ENCODE results near the gene PRIMA1.

PRIMA1 gene

DNA sequence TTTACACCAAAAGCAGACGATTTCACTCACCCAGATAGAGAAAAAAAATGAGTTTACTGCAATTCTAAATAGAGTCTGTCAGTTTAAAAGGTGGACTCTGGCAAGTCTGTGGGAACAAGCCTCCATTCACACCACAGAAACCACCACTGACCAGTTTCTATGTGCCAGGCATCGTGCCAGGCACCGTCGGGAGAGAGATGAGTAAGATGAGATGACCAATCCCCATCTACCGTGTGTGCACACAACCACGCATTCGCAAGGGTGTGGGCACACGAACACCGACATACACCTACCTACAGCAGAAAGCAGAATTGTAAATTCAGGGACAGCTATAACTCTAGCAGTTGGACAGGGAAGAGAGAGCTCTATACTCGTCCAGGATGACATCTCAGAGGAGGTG is 58.3 kb downstream of the PRIMA1 start:
- DNase-seq, result peak in 7 of 14 donors; percentile 8 to 81 (median 37)

DNA sequence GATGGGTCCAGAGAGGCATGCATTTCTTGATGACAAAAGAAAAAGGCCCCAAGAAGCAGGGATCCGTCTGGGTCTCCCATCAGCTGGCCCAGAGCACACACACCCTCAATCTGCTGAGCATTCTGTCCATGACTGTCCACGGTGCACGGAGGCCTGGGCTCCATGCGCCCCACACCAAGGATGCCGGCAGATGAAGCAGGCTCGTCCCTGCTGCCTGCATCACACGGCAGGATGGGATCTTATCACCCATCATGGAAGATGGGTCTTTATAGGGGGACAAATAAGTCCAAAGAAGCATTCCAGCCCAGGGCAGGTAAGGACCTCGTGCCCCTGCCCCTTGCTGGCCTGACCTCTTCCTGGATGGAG is 59.7 kb downstream of the PRIMA1 start:
- DNase-seq, result no peak

DNA sequence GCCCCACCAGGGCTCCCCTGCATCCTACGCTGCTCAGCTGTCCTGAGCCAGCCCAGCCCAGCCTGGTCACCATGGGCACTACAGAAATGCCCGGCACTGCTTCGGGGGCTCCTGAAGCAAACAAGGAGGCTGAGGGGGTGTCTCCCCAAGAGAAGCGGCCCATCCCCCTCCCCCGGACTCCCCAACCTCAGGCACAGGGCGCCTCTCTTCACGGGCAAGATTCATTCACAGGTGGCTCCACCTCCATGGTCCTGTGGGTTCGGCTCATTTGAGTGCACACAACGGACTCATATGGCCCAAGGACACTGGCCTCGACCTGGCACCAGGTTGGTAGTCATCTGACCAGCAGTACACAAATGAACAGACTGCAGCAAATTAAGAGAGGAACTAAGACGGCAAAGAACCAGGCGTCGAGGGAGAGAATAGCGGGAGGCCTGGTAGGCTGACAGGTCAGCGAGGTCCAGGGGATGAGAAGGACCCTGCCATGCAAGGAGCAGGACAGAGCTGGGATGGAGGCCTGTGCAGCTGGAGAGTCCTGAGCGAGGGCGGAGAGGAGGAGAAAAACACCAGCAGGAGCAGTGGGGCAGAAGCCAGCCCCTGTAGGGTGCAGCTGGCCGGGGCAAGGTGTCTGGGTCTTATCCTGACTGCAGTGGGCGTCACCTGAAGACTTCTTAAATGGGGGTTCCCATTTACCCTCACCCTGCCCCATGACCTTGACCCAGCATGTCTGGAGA is 60.2 kb downstream of the PRIMA1 start:
- no peak for DNase-seq

DNA sequence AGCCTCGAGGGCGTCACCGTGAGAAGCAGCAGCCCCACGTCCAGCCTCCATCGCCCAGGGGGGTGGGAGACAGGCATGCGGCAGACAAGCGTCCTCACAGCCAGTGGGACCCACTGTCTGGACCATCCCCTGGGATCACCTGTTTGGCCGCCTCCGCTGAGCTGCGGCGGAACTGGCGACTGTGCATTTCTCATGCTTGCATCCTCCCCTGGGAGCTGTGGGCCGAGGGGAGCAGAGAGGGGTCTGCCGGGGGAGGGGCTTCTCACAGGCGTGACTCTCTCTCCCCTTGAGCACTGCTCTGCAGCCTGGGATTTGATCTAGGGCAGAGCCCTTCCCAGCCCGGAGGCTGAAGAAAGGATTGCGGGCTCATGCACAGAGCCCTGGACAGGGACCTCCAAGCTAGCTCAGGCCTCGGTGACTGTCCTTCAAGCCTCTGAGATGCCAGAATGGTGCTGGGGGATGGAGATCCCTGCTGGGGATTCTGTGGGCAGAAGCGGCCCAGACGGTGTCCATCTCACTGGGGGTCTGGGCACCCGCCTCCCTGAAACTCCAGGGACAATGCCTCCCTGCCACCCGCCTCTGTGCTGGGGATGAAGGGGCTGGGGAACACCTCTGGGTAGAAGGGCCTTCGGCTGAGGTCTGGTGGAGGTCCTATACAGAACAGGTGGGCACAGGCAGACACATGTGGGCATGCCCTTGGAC is 61.1 kb downstream of the PRIMA1 start:
- DNase-seq, result no peak

DNA sequence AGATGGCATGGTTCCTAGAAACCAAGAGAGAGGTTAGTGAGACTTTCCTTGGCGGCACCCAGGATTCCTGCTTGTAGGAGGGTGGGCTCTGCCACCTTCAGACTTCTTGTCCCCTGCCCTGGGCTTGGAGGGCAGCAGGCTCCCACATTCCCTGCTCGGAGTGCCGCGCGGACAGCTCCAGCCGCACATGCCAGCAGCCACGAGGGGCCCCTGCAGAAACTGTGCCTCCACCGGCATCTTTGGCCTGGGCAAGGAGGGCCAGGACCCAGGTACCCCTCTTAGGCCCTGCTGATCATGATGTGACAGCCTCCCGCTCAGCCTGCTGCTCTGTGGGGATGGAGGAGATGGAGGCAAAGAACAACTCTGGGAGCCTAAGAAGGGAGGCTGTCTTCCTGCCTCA is 62.3 kb downstream of the PRIMA1 start:
- no peak for DNase-seq

DNA sequence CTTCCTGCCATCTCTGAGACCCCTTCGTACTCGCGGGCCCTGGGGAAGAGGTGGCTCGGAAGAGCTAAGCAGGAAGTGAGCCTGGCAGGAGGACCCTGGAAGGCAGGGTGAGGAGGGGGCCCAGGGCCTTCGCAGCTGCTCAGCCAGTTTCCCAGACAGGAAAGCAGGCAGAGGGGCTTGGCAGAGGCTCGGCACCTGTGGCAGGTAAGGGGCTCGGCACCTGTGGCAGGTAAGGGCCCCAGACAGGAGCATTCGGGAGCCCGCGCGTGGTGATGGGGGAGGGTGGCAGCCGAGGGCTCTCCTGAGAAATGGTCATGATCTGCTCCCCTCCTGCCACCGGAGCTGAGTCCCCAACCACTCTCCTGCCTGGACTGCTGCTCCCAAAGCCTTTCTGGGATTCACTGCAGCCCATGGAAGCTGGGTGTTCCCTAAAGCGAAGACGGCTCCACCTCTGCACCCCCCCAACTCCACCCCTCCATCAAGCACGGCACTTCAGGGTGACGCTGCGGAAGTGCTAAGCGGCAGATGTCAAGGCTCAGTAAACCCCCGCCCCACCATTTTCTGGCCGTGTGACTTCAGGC is 63.2 kb downstream of the PRIMA1 start:
- no peak for DNase-seq

DNA sequence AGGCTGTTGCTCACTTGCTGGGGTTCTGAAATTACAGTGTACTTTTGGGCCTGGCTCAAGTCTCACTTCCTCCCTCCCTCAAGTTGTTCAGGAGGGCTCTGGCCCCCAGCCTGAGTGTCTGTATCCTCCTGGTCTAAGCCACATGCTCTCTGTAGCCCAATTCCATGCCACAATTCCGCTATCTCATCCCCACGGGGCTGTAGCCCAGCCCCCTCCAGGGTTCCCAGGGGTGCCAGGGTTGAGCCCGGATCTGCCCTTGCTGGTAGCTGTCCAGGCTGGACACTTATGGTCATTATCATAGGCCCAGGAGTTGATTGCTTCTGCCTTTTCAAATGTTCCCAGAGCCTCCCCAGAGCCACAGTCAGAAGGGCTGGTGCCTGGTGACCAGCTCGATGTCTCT is 65.3 kb downstream of the PRIMA1 start:
- no peak for DNase-seq

DNA sequence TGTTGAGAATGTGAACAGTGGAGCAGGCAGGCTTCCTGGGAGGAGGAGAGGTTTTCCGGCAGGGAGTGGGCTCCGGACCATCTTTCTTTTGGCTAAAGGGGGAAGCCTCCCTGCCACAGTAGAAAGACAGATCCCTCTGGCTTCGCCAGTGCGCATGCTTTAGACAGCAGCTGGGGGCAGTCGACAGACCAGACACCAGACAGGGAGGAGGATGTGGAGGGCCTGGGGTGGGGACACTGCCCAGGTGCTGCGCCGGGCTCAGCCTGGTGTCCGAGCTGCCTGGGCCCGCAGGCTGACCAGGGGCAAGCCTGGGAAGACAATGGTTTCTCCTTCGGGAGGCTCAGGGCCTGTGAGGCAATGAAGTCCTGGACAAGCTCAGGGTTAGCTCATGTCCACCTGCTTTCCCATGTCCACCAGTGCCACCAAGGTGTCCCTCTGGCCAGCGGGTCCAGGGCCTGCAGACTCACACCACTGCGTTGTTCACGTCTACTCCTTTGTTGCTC is 67.3 kb downstream of the PRIMA1 start:
- no peak for DNase-seq

DNA sequence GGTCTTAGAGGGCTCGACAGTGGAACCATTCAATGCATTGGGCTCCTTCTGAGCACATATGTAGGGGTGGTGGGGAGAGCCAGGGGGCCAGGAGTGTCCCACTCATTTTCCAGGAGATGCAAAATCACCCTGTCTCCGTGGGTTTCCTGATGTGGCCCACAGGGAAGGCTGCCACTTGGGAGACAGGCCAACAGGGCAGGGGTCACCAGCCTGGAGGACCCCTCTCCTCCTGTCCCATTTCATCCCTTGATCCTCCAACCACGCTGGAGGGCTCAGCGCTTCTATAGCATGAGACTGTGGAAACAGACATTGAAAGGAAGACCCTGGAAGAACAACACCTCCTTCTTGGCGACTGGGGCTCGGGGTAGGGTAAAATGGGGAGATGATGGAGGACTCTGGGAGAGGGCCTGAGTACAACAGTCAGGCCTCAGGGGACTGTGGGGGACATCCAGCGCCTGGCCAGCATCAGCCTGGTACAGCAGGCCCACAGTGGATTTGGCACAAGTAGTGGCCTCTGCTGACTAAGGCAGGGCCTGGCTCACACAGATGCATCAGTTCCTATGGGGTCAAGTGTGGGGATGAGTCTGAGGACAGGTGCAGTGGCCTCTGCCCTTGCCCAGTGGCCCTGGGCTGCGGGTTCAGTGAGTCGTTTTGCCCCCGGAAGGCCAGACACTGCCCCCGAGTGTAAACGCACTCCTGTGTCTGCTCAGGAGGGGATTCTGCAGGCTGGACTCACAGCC is 68.0 kb downstream of the PRIMA1 start:
- no peak for DNase-seq

DNA sequence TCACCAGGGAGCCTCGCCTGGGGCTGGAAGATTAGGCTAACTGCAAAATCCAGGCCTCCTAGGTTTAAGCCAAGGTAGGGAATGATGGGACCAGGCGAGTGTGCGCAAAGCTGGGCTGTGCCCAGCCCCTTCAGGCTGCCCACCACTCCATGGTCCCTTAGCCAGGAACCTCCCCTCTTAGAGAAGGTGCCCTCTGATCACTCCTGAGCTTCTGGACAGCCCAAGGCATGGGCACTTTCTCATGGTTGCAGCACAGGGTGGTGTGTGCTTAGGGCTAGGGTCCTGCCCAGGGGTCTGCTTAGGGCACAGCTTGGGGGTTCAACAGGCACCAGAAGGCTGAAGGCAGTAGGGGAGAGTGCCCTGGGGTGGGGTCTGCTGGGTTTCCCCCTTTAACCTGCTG is 69.0 kb downstream of the PRIMA1 start:
- DNase-seq, result no peak

DNA sequence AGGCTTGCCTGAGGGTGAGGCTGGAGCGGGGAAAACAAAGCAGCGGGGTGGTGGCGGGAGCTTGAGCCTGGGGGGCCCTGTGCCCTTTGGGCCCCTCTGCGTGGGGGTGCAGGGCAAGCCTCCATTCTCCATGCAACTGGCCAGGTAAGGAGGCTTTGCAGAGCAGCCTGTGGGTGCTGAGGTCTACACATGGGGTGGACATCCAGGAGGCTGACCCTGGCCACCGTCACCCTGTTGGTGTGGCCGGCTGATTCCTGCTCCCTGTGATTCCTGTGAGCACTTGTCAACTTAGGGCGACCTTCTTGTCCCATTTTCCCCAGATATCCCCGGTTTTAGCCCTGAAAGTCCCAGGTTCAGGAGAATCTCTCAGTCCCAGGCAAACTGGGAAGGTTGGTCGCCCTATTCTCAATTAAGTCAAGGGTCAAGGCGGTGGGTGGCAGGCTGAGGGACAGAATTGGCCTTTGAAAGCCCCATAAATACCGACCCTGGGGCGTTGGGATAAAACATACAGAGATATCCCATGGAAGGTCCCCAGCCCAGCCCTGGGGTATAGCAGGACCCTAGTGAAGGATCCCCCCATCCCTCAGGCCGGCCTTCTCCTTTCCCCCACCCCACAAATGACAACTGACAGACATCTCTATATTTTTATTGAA is 70.5 kb downstream of the PRIMA1 start:
- DNase-seq, result no peak

DNA sequence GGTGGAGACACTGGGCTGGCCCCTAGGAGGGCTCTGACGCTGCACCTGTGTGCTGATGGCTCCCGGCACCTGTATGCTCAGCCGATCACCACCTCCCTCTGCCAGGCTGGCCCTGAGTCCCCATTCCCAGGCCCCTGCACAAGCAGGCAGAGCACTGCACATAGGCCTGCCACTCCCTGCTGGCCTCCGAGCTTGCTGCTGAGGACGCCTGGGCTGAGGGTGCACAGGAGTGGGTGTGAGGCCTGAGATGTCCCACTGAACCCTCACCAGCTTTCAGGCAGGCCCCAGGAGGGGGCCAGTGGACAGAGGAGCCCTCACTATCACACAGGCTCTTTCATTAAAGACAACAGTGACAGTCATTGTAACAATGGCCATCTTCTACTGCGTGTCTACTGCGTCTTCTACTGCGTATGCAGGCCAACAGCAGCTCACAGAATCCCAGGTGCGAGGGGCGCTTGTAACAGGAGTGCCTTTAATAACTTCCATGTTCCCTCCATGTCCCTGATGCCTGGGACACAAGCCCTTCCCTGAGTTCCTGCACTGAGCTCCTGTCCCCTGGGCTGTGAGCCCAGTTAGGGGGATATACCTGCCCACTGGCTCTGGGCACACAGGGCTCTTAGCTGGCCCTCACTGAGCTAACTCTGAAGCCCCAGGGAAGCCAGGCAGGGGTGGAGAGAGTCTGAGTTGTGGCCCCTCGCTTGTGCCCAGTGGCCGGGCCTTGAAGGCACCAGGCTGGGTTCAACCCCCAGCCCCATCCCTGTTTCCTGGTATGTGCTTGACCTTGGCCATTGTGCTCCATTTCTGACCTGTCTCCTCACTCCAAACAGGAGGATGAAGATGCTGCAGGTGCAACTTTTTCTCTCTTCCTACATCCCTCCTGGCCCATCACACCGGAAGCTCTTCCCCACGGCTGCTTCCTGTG is 71.3 kb downstream of the PRIMA1 start:
- DNase-seq, result peak in 1 of 14 donors; percentile 37

DNA sequence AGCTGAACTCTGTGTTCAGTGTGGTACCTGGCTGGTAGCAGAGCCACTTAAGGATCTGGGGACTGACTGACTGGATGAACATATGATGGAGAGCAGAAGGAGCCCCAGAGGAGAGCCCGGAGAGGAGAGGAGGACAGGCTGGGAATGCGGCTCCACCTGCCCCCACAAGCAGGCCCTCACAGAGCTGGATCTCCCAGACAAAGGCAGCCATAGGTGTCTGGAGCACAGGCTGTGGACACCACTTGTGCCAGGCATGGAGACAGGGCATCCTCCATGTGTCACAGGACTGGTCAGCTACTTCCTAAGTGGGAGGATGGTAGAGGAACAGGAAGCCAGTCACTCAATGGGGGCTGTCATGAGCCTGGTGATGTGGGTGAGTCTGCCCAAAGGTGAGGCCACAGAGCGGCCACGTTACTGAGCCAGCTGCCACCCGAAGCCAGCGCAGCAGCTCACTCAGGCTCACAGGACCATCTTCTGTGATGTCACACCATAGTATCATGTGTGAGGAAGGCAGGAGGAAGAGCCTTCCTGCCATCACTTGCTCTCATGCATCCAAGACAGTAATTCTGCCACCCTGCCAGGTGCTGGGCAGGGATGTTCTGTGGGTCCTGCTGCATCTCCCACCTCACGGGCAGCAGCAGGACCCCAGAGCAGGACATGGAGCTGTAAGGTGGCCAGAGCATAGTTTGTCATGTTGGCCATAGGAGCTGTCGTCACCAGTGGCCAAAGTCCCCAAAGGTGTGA is 72.1 kb downstream of the PRIMA1 start:
- no peak for DNase-seq

DNA sequence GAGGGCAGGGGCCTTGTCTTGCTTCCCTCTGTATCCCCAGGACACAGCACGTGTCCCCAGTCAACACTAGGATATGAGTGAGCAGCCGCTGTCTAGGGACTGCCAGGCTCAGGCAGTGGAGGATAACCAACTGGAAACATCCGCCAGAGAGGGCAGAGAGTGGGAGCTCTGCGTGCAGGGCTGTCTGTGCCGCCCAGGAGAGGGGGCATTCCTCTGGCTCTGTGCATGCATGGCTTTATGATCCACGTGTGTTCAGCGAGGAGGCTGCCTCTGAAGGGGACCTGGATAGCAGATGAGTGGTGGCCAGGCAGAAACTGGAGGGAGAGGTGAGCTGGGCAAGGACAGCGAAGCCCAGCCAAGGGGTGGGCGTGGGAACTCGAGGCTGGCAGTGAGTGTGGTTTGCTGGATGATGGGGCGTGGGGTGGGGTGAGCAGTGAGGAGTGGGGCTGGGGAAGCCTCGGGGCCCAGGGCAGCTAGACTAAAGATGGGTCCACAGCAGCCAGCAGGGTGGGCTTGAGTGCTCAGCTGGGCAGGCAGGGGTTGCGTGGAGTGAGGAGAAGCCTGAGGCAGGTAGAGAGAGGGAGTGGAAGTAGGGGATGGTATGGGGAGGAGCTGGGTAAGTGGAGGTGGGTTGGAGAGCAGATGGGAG is 72.9 kb downstream of the PRIMA1 start:
- DNase-seq, result no peak

DNA sequence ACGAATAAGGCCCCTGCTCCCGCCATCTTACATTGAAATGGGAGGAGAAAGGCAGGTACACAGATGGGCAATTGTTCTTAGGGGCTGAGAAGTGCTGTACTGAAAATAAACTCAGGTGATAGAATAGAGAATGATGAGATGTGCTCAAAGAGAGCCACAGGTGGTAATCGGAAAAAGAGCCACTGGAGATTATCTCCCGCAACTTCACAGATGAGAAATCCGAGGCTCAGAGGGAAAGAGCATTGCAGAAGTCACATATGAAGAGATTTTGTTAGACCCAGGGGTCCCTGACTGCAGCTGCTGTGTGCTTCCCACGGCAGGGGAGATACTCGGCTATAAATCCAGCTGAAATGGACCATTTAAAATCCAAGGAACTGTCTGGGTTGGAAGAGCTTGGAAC is 73.7 kb downstream of the PRIMA1 start:
- DNase-seq, result no peak

DNA sequence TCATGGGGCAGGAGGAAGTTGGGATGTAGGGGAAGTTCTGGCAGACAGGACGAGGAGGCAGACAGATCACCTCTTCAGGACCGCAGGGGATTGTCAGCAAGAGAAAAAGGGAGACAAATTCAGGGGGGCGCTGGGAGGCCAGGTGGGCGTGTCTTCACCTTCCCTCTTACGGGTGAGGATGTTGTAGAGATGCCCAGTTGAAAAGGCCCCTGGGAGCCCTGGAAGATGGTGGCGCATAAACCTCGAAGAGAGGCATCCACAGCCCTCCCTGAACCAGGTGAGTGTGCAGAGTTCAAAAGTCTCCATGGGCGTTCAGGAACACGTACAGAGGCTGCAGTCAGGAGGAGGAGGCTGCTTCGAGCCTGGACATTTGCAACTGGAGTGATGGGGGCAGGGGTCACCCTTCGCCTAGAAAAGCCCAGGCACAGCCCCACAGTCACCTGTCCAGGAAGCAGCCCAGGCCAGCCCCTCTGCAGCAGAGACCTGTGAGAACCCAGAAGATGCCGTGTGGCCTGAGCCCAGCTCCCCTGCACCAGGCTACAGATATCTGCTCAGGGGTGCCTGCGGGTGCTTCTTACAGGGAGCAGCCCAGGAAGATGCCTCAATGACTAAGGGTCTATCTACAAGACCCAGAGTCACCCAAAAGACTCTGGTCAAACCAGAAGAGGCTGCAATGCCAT is 74.4 kb downstream of the PRIMA1 start:
- DNase-seq, result no peak

DNA sequence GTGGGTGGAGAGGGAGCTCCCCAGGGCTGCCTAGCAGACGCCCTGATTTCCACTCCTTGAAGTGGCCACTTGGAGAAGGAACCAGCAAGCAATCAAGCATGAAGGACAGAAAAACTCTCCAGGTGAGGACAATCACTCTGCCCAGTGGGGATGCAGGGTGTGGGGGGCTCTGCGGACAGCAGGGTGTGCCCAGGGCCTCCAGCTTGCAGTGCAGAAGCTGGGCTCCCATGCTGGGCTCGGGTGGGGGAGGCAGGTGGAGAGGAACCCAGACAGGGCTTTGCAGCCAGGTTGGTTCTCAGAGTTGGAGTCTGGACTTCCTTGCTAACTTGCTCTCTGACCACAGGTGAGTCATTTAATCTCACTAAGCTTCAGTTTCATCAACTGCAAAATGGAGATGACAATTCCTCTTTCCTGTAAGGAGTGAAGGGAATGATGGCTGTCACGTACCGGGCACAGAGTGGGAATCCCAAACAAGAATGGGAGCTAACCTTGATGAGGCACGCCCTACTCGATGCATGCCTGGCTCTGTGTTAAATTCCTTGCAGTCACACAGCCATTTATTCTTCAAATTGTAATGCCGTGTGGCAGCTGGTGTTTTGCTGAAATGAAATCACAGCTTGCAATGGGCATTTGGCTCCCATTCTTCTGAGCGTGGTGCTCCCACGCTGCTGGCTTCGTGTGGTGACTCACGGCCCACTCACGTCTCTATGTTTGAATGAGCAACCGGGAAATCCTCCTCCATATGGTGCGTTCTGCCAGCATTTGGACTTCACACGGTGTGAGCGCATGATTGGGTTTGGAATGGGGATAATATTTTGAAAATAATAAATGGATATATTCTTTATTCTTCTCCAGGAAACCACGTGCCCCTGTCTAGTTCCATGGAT is 75.2 kb downstream of the PRIMA1 start:
- DNase-seq, result peak in 3 of 14 donors; percentile 34 to 66 (median 44)

DNA sequence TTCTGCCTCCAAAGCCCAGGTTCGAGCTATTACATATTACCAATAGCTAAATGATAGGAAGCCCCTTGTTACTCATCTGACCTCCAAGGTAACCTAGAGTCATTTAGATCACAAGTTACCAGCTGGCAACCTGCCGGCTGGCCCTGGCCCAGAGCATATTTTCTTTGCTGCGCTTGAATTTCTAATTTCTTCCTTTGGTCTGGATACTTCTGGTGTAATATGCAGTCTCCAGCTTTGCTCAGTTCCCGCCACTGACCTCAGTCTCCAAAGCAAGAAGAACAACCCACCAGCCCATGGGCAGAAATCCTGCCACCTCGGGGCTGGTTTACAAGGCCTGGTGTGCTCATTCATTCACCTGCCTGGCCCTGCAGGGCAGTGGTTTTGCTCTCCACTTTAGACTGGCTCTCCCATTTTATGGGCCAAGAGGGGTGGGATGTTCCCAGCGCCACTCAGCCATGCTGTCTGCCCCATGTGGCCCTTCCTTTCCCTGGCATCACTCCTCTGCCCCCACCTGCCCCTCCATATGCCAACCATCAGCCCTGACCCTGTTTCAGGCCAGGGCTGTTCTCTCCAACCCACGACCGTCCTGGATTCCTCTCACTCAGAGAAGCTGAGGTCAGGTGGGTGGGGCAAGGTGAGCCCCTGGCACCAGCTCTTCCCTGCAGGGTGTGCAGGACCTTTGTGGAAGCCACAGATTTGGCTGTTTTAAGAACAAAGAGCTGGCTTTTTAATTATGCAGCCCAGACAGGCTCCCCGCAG is 76.0 kb downstream of the PRIMA1 start:
- DNase-seq, result peak in 1 of 14 donors; percentile 70
